CD4-positive, alpha-beta T cell treated with Interleukin-12 subunit alpha and Interleukin-12 subunit beta, for 1 hour (primary cell): ENCODE measurements around the gene SBF2.
"Not testable (repeated sequence)": the region's sequence is repeated elsewhere in the genome, so short reads cannot be mapped to it uniquely, and the experiment has no call there.

Source experiments
- DNase-seq: peaks from one replicate; pipeline ENCODE4 v3.0.0-alpha.2; 2020

The SBF2 gene

GRCh38 chr11:10044618-10045017 is 249.4 kb downstream of the SBF2 start:
- no peak for DNase-seq

- no peak for DNase-seq
Observed at GRCh38 chr11:10042699-10043098, 251.3 kb downstream of the SBF2 start.

- DNase-seq, result no peak
Observed at GRCh38 chr11:10041748-10042446, 252.1 kb downstream of the SBF2 start.

GRCh38 chr11:10041332-10041731 is 252.7 kb downstream of the SBF2 start:
- no peak for DNase-seq

- no peak for DNase-seq
Observed at GRCh38 chr11:10038521-10039302, 255.3 kb downstream of the SBF2 start.

GRCh38 chr11:10035932-10036331 is 258.1 kb downstream of the SBF2 start:
- not testable (repeated sequence) for DNase-seq

GRCh38 chr11:10032935-10033334 is 261.1 kb downstream of the SBF2 start:
- no peak for DNase-seq

GRCh38 chr11:10030122-10030490 is 263.9 kb downstream of the SBF2 start:
- no peak for DNase-seq

GRCh38 chr11:10029386-10030121 is 264.5 kb downstream of the SBF2 start:
- DNase-seq, result no peak

GRCh38 chr11:10026514-10026913 is 267.5 kb downstream of the SBF2 start:
- DNase-seq, result no peak

- no peak for DNase-seq
Observed at GRCh38 chr11:10023212-10023611, 270.8 kb downstream of the SBF2 start.

- no peak for DNase-seq
Observed at GRCh38 chr11:10022764-10023163, 271.3 kb downstream of the SBF2 start.

- no peak for DNase-seq
Observed at GRCh38 chr11:10021563-10021962, 272.5 kb downstream of the SBF2 start.

GRCh38 chr11:10019906-10020682 is 273.9 kb downstream of the SBF2 start:
- no peak for DNase-seq

GRCh38 chr11:10017911-10018310 is 276.1 kb downstream of the SBF2 start:
- no peak for DNase-seq

GRCh38 chr11:10017050-10017449 is 277.0 kb downstream of the SBF2 start:
- DNase-seq, result no peak

GRCh38 chr11:10012068-10012467 is 282.0 kb downstream of the SBF2 start:
- DNase-seq, result no peak

GRCh38 chr11:10005955-10006525 is 288.0 kb downstream of the SBF2 start:
- no peak for DNase-seq

- no peak for DNase-seq
Observed at GRCh38 chr11:10004526-10005113, 289.4 kb downstream of the SBF2 start.

- DNase-seq, result no peak
Observed at GRCh38 chr11:10002221-10002620, 291.8 kb downstream of the SBF2 start.

- DNase-seq, result no peak
Observed at GRCh38 chr11:9992306-9992705, 301.7 kb downstream of the SBF2 start.
